MM.1S (cell line): ENCODE data around the gene MMP25.

Source experiments
- DNase-seq: peaks from one replicate; pipeline ENCODE4 v3.0.0-alpha.2; 2015
- H2AFZ ChIP-seq: fragments of 300-600 bp; sonication (generic); 2 replicates; pipeline ENCODE4 v1.6.0; 2016; ENCODE audit warnings: antibody characterized with exemption, low read length
- H3F3A ChIP-seq: fragments of 300-600 bp; sonication (generic); 2 replicates; pipeline ENCODE4 v1.6.1; 2016; ENCODE audit warnings: mild to moderate bottlenecking, antibody characterized with exemption, low read length, moderate library complexity, mixed read lengths; ENCODE audit not compliant: insufficient read depth
- H3K27ac ChIP-seq: fragments of 300-600 bp; sonication (generic); 2 replicates; pipeline ENCODE4 v1.5.1; 2016; ENCODE audit warnings: mild to moderate bottlenecking, low read length
- H3K27me3 ChIP-seq: fragments of 300-600 bp; sonication (generic); replicated peaks from 2 replicates; pipeline ENCODE4 v1.6.0; 2016; ENCODE audit warnings: low read length; ENCODE audit not compliant: insufficient read depth
- H3K36me3 ChIP-seq: fragments of 300-600 bp; sonication (generic); replicated peaks from 2 replicates; pipeline ENCODE4 v1.6.1; 2016; ENCODE audit warnings: mild to moderate bottlenecking, low read length, mixed read lengths; ENCODE audit not compliant: insufficient read depth
- H3K4me1 ChIP-seq: fragments of 300-600 bp; sonication (generic); 2 replicates; pipeline ENCODE4 v1.6.1; 2016; ENCODE audit warnings: low read length, mixed read lengths
- H3K4me2 ChIP-seq: fragments of 300-600 bp; sonication (generic); 2 replicates; pipeline ENCODE4 v1.6.0; 2016; ENCODE audit warnings: low read depth, low read length
- H3K4me3 ChIP-seq: fragments of 300-600 bp; sonication (generic); 2 replicates; pipeline ENCODE4 v1.5.1; 2016; ENCODE audit warnings: low read length, mixed read lengths
- H3K79me2 ChIP-seq: fragments of 300-600 bp; sonication (generic); 2 replicates; pipeline ENCODE4 v1.6.1; 2016; ENCODE audit warnings: mixed run types, low read length, mixed read lengths
- H3K9ac ChIP-seq: fragments of 300-600 bp; sonication (generic); 2 replicates; pipeline ENCODE4 v1.6.1; 2016; ENCODE audit warnings: low read length, mixed read lengths
- H3K9me2 ChIP-seq: fragments of 300-600 bp; sonication (generic); replicated peaks from 2 replicates; pipeline ENCODE4 v1.6.1; 2016; ENCODE audit warnings: mild to moderate bottlenecking, low read length, mixed read lengths; ENCODE audit not compliant: insufficient read depth
- H3K9me3 ChIP-seq: fragments of 300-600 bp; sonication (generic); replicated peaks from 2 replicates; pipeline ENCODE4 v1.6.1; 2016; ENCODE audit warnings: mild to moderate bottlenecking, low read length, mixed read lengths; ENCODE audit not compliant: insufficient read depth
- H4K20me1 ChIP-seq: fragments of 300-600 bp; sonication (generic); 2 replicates; pipeline ENCODE4 v1.6.1; 2016; ENCODE audit warnings: mild to moderate bottlenecking, low read length, moderate library complexity, mixed read lengths; ENCODE audit not compliant: insufficient read depth
- EZH2 ChIP-seq: fragments of 300-600 bp; sonication (generic); optimal IDR thresholded peaks from 2 replicates; pipeline ENCODE3; 2017; ENCODE audit warnings: low read depth, mild to moderate bottlenecking, antibody characterized with exemption, low read length, mixed read lengths
- EZH2phosphoT487 ChIP-seq: fragments of 300-600 bp; sonication (generic); IDR thresholded peaks from 2 replicates; pipeline ENCODE4 v1.6.1; 2018; ENCODE audit warnings: antibody characterized with exemption, low read length
- TF ChIP-seq, protein P1 (sequence below): fragments of 300-600 bp; sonication (generic); IDR thresholded peaks from 2 replicates; pipeline ENCODE4 v1.5.1; 2016; ENCODE audit warnings: antibody characterized with exemption, low read length, mixed read lengths

MMP25 gene

GRCh38 chr16:3023669-3024478, 22.5 kb upstream of the MMP25 start, which contains the start of the genes HCFC1R1 and THOC6:
Gene HCFC1R1 (minus strand): TSS chr16:3023942. CDS start chr16:3023941, 1 bp downstream.
Gene THOC6 (plus strand): TSS chr16:3024035. CDS start chr16:3024327, 292 bp downstream.
- Histone ChIP-seq H3K4me2 (peak within 1 kb of the TSS; percentile 74), H3K9me2 (no peaks in the 10 kb centered on the region), H3K27me3 (peaks cover 16% of the 10 kb centered on the region), H3K9me3 (no peaks in the 10 kb centered on the region), H3K27ac (peak within 1 kb of the TSS; percentile 60; the same call in 1 of the 2 replicates), H3K4me3 (peak within 1 kb of the TSS; percentile 78), H3K9ac (peak within 1 kb of the TSS; percentile 82), H2AFZ (peak within 1 kb of the TSS; percentile 86), H3K79me2 (no peaks in the 10 kb centered on the region), H4K20me1 (no peaks in the 10 kb centered on the region), H3F3A (0 out of 2 replicates have a peak, but pooled peaks cover 14% of the 10 kb centered on the region), H3K36me3 (no peaks in the 10 kb centered on the region), H3K4me1 (peaks cover 8% of the 10 kb centered on the region)
- TF ChIP-seq EZH2phosphoT487, result no peak
- no peak for TF ChIP-seq EZH2
- TF ChIP-seq, protein P1, sequence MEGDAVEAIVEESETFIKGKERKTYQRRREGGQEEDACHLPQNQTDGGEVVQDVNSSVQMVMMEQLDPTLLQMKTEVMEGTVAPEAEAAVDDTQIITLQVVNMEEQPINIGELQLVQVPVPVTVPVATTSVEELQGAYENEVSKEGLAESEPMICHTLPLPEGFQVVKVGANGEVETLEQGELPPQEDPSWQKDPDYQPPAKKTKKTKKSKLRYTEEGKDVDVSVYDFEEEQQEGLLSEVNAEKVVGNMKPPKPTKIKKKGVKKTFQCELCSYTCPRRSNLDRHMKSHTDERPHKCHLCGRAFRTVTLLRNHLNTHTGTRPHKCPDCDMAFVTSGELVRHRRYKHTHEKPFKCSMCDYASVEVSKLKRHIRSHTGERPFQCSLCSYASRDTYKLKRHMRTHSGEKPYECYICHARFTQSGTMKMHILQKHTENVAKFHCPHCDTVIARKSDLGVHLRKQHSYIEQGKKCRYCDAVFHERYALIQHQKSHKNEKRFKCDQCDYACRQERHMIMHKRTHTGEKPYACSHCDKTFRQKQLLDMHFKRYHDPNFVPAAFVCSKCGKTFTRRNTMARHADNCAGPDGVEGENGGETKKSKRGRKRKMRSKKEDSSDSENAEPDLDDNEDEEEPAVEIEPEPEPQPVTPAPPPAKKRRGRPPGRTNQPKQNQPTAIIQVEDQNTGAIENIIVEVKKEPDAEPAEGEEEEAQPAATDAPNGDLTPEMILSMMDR, result no peak
- peak; percentile 99 for DNase-seq

DNA sequence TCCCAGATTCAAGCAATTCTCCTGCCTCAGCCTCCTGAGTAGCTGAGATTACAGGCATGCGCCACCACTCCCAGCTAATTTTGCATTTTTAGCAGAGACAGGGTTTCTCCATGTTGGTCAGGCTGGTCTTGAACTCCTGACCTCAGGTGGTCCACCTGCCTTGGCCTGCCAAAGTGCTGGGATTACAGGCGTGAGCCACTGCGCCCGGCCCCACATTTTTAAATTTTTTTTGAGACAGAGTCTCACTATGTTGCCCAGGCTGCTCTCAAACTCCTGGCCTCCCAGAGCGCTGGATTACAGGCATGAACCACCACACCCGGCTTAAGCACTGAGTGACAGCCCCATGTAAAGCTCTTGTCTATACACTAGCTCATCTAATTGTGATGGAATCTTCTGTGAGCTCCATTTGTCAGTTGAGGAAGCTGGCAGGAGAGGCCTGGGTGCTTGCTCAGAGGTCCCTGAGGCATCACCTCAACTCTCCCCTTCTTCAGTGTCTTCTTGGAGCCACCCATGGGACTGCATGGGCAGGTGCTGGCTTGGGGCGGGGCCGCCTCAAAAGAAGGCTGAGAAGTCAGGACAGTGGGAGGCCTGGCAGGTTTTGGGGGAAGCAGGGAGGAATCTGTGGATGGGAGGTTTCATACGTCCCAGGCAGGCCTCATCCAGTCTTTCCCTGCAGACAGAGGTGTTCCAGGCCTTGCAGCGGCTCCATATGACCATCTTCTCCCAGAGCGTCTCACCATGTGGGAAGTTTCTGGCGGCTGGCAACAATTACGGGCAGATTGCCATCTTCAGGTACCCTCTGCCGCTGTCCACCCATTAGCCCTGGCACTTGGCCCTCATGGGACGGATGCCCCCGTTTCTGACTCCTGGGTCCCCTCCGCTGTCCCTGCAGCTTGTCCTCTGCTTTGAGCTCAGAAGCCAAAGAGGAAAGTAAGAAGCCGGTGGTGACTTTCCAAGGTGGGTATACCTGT, 21.0 kb upstream of the MMP25 start:
- TF ChIP-seq, protein P1, result no peak
- H3F3A ChIP-seq, result 0 out of 2 replicates have a peak, but pooled peaks cover 14% of the 10 kb centered on the region
- H3K9me3 ChIP-seq, result no peaks in the 10 kb centered on the region
- no peaks in the 10 kb centered on the region for H3K79me2 ChIP-seq
- H4K20me1 ChIP-seq, result no peaks in the 10 kb centered on the region
- H3K36me3 ChIP-seq, result no peaks in the 10 kb centered on the region
- H3K27ac ChIP-seq, result no peak overlapping the region
- H3K9me2 ChIP-seq, result no peaks in the 10 kb centered on the region
- no peak overlapping the region for H3K9ac ChIP-seq
- H3K27me3 ChIP-seq, result peaks cover 24% of the 10 kb centered on the region
- H3K4me2 ChIP-seq, result no peak overlapping the region
- peaks cover 8% of the 10 kb centered on the region for H3K4me1 ChIP-seq
- no peak overlapping the region for H3K4me3 ChIP-seq
- no peak for DNase-seq
- no peak overlapping the region for H2AFZ ChIP-seq

GRCh38 chr16:3026003-3026378, 20.4 kb upstream of the MMP25 start:
- Histone ChIP-seq H3K9ac (no peak overlapping the region), H3F3A (0 out of 2 replicates have a peak, but pooled peaks cover 14% of the 10 kb centered on the region), H2AFZ (no peak overlapping the region), H4K20me1 (no peaks in the 10 kb centered on the region), H3K9me3 (no peaks in the 10 kb centered on the region), H3K9me2 (no peaks in the 10 kb centered on the region), H3K36me3 (no peaks in the 10 kb centered on the region), H3K27ac (no peak overlapping the region), H3K79me2 (no peaks in the 10 kb centered on the region), H3K4me2 (no peak overlapping the region), H3K4me1 (peaks cover 4% of the 10 kb centered on the region), H3K4me3 (no peak overlapping the region), H3K27me3 (peaks cover 31% of the 10 kb centered on the region)
- TF ChIP-seq EZH2, result no peak
- TF ChIP-seq EZH2phosphoT487, result no peak
- TF ChIP-seq, protein P1, result no peak
- no peak for DNase-seq
